ENCODE data around the gene IGF2R.

Gene IGF2R

GRCh38 chr6:160103825-160104100, 134.9 kb downstream of the IGF2R start:
- Histone ChIP-seq H3K4me3 (ENCODE audit: low read depth in 1 of 2, low read length in 2 of 2) (no peak overlapping the region), H3K9ac (ENCODE audit: low read depth, low read length) (no peak overlapping the region), H3K4me1 (ENCODE audit: insufficient read depth, low read length) (no peaks in the 10 kb centered on the region), H3K27ac (ENCODE audit: low read length) (no peak overlapping the region), H4K20me1 (ENCODE audit: insufficient read depth, low read length) (peaks cover 14% of the 10 kb centered on the region; the same call in 1 of the 2 replicates), H3K36me3 (ENCODE audit: insufficient read depth, low read length) (peaks cover 91% of the 10 kb centered on the region), H3K27me3 (ENCODE audit: insufficient read depth, low read length, poor library complexity) (no peaks in the 10 kb centered on the region), H3K4me2 (ENCODE audit: insufficient read depth, low read length) (no peak overlapping the region), H2AFZ (ENCODE audit: low read depth, low read length) (no peak overlapping the region), H3K79me2 (ENCODE audit: insufficient read depth, low read length) (no peaks in the 10 kb centered on the region), H3K9me3 (ENCODE audit: insufficient read depth, low read length, severe bottlenecking) (no peaks in the 10 kb centered on the region)
- no peak for DNase-seq
- TF ChIP-seq CTCF (IDR thresholded peaks at IDR 0.05; ENCODE audit: borderline replicate concordance, extremely low read depth, low read length, poor library complexity, severe bottlenecking) (no peak), EZH2 (IDR thresholded peaks at IDR 0.05; ENCODE audit: borderline replicate concordance, low read depth, low read length, severe bottlenecking) (no peak)
- ATAC-seq (ENCODE audit: insufficient read depth, low read depth): no peak

DNA sequence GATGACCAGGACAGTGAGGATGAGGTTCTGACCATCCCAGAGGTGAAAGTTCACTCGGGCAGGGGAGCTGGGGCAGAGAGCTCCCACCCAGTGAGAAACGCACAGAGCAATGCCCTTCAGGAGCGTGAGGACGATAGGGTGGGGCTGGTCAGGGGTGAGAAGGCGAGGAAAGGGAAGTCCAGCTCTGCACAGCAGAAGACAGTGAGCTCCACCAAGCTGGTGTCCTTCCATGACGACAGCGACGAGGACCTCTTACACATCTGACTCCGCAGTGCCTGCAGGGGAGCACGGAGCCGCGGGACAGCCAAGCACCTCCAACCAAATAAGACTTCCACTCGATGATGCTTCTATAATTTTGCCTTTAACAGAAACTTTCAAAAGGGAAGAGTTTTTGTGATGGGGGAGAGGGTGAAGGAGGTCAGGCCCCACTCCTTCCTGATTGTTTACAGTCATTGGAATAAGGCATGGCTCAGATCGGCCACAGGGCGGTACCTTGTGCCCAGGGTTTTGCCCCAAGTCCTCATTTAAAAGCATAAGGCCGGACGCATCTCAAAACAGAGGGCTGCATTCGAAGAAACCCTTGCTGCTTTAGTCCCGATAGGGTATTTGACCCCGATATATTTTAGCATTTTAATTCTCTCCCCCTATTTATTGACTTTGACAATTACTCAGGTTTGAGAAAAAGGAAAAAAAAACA, 136.1 kb downstream of the IGF2R start:
- no peaks in the 10 kb centered on the region for H3K4me1 ChIP-seq (ENCODE audit: insufficient read depth, low read length)
- TF ChIP-seq EZH2 (IDR thresholded peaks at IDR 0.05; ENCODE audit: borderline replicate concordance, low read depth, low read length, severe bottlenecking) (no peak), CTCF (IDR thresholded peaks at IDR 0.05; ENCODE audit: borderline replicate concordance, extremely low read depth, low read length, poor library complexity, severe bottlenecking) (no peak)
- no peaks in the 10 kb centered on the region for H3K27me3 ChIP-seq (ENCODE audit: insufficient read depth, low read length, poor library complexity)
- peaks cover 95% of the 10 kb centered on the region for H3K36me3 ChIP-seq (ENCODE audit: insufficient read depth, low read length)
- no peak overlapping the region for H2AFZ ChIP-seq (ENCODE audit: low read depth, low read length)
- H4K20me1 ChIP-seq (ENCODE audit: insufficient read depth, low read length): peaks cover 14% of the 10 kb centered on the region; the same call in 1 of the 2 replicates
- DNase-seq (no peak), ATAC-seq (ENCODE audit: insufficient read depth, low read depth) (no peak)
- no peaks in the 10 kb centered on the region for H3K9me3 ChIP-seq (ENCODE audit: insufficient read depth, low read length, severe bottlenecking)
- H3K4me3 ChIP-seq (ENCODE audit: low read depth in 1 of 2, low read length in 2 of 2): no peak overlapping the region
- no peak overlapping the region for H3K27ac ChIP-seq (ENCODE audit: low read length)
- H3K79me2 ChIP-seq (ENCODE audit: insufficient read depth, low read length): no peaks in the 10 kb centered on the region
- no peak overlapping the region for H3K4me2 ChIP-seq (ENCODE audit: insufficient read depth, low read length)
- H3K9ac ChIP-seq (ENCODE audit: low read depth, low read length): no peak overlapping the region

DNA sequence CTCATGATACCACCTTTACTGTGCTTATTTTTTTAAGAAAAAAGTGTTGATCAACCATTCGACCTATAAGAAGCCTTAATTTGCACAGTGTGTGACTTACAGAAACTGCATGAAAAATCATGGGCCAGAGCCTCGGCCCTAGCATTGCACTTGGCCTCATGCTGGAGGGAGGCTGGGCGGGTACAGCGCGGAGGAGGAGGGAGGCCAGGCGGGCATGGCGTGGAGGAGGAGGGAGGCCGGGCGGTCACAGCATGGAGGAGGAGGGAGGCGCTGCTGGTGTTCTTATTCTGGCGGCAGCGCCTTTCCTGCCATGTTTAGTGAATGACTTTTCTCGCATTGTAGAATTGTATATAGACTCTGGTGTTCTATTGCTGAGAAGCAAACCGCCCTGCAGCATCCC, 137.1 kb downstream of the IGF2R start:
- Histone ChIP-seq H3K27me3 (ENCODE audit: insufficient read depth, low read length, poor library complexity) (no peaks in the 10 kb centered on the region), H3K4me2 (ENCODE audit: insufficient read depth, low read length) (no peak overlapping the region), H4K20me1 (ENCODE audit: insufficient read depth, low read length) (peaks cover 14% of the 10 kb centered on the region; the same call in 1 of the 2 replicates), H2AFZ (ENCODE audit: low read depth, low read length) (no peak overlapping the region), H3K36me3 (ENCODE audit: insufficient read depth, low read length) (peaks cover 86% of the 10 kb centered on the region), H3K79me2 (ENCODE audit: insufficient read depth, low read length) (no peaks in the 10 kb centered on the region), H3K4me1 (ENCODE audit: insufficient read depth, low read length) (no peaks in the 10 kb centered on the region), H3K9me3 (ENCODE audit: insufficient read depth, low read length, severe bottlenecking) (no peaks in the 10 kb centered on the region), H3K9ac (ENCODE audit: low read depth, low read length) (no peak overlapping the region), H3K4me3 (ENCODE audit: low read depth in 1 of 2, low read length in 2 of 2) (no peak overlapping the region), H3K27ac (ENCODE audit: low read length) (no peak overlapping the region)
- no peak for DNase-seq
- no peak for ATAC-seq (ENCODE audit: insufficient read depth, low read depth)
- TF ChIP-seq EZH2 (IDR thresholded peaks at IDR 0.05; ENCODE audit: borderline replicate concordance, low read depth, low read length, severe bottlenecking) (no peak), CTCF (IDR thresholded peaks at IDR 0.05; ENCODE audit: borderline replicate concordance, extremely low read depth, low read length, poor library complexity, severe bottlenecking) (no peak)
